Loucy (cell line): ENCODE results near the gene LIM2.

Experiments
- CTCF ChIP-seq: fragments of 200-600 bp; sonication (generic); conservative IDR thresholded peaks from 2 replicates; pipeline ENCODE4 v1.5.1; 2014; ENCODE audit warnings: mild to moderate bottlenecking, antibody characterized with exemption, low read length
- EZH2phosphoT487 ChIP-seq: fragments of 200-600 bp; IDR thresholded peaks from 2 replicates; pipeline ENCODE4 v1.6.1; 2018; ENCODE audit warnings: antibody characterized with exemption, mild to moderate bottlenecking, moderate library complexity, borderline replicate concordance

GRCh38 chr19:51382004-51382403, 5.8 kb downstream of the LIM2 start:
- TF ChIP-seq CTCF (no peak), EZH2phosphoT487 (no peak)
